ENCODE results near the gene ZNF516.
A peak's percentile ranks its signal among the peaks of the same experiment; 100 is the strongest.

The ZNF516 gene

DNA sequence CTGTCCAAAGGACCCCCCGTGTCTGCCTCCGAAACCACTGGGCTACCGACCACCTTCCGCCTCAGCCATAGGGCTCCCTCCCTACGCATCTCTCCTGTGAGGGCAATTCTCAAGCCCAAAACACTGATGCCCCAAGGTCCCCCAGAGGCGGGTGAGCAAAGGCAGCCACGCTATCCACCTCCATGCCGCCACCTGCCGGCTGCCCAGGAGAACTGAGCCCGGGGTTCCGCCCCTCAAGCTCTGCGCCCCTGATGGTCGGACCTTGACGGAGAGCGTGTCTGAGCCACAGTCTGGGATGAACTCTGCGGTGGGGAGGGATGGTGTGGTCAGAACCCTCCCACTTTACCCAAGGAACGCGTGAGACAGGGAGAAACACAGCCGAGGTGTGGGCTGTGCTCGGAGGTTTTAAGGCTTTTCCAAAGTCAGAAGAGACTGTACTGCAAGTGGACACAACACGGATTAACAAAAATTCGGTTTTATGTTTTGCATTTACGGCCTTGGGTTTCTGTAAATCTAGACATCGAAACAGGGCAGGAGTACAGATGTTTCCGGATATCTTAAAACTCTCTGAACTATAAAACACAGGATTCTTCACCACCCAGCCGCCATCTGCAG is 114.1 kb downstream of the ZNF516 start:
- DNase-seq (ENCODE audit: low spot score) = no peak
- TF ChIP-seq, protein P1, sequence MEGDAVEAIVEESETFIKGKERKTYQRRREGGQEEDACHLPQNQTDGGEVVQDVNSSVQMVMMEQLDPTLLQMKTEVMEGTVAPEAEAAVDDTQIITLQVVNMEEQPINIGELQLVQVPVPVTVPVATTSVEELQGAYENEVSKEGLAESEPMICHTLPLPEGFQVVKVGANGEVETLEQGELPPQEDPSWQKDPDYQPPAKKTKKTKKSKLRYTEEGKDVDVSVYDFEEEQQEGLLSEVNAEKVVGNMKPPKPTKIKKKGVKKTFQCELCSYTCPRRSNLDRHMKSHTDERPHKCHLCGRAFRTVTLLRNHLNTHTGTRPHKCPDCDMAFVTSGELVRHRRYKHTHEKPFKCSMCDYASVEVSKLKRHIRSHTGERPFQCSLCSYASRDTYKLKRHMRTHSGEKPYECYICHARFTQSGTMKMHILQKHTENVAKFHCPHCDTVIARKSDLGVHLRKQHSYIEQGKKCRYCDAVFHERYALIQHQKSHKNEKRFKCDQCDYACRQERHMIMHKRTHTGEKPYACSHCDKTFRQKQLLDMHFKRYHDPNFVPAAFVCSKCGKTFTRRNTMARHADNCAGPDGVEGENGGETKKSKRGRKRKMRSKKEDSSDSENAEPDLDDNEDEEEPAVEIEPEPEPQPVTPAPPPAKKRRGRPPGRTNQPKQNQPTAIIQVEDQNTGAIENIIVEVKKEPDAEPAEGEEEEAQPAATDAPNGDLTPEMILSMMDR (IDR thresholded peaks at IDR 0.05; ENCODE audit: extremely low read depth, missing control alignments) = no peak

DNA sequence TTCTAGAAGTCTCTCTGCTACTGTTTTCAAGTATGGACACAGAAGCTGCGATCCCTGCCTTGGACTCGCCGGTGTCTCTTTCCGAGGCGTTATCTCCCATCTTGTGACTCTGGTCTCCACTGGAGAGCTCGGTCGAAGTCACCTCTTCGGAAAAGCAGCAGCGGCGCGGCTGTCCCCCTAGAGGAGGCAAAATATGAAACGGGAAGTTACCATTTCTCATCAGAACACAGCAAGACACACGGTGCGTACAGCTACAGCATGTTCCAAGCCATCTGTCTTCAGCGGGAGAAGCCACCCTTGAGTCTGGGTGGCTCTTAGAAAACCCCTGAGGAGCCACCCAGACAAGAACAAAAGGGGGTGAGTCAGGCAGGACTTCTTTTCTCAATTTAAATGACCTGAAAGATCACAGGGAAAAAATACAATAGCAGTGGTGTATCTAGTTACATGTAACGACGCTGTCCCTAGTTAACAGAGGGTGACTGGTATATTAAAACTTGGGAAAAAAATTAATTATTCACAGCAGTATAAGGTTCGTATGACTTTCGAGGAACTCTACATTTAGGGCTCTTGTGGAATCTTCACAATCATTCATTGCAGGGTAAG is 114.8 kb downstream of the ZNF516 start:
- no peak for DNase-seq (ENCODE audit: low spot score)
- TF ChIP-seq, protein P1 (IDR thresholded peaks at IDR 0.05; ENCODE audit: extremely low read depth, missing control alignments) = no peak

DNA sequence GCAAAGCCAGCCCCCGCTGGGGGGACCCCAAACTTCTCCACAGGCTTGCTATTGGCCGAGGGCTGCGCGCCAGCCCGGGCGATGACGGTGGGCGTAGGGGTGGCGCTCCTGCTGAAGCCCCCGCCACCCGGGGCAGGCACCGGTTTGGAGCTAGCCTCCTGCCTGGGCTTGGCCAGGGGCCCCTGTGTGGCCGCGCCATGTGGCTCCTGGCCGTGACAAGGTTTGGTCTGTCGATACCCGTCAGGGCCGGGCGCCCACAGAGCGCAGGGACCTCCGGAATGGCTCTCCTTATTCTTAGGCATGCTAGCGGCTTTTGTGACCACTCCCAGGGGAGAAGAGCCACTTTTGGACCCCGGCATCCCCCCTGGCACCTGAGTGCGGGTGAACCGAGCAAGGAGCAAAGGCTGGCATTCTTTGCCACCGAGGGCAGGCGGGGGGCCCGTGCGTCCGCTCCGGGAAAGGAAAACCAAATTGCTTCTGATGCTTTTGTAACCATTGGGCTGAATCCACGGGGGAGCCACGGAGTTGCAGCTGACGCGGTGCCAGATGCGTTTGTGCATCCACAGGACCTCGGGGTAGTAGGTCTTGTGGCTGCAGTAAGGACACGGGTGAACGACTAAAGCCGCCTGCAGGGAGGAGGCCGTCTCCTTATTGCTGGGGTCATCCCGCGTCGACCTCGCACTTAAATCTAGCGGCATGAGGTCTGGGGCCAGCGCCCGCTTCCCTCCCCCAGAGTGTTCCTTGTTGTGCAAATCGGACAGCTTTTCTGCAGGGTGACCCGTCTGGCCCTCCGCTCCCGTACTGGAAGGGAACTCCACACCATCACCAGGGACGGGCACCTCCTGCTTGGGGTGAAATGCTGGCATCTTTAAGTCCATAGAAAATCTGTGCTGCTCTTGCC is 115.6 kb downstream of the ZNF516 start:
- no peak for DNase-seq (ENCODE audit: low spot score)
- TF ChIP-seq, protein P1 (IDR thresholded peaks at IDR 0.05; ENCODE audit: extremely low read depth, missing control alignments) = no peak

DNA sequence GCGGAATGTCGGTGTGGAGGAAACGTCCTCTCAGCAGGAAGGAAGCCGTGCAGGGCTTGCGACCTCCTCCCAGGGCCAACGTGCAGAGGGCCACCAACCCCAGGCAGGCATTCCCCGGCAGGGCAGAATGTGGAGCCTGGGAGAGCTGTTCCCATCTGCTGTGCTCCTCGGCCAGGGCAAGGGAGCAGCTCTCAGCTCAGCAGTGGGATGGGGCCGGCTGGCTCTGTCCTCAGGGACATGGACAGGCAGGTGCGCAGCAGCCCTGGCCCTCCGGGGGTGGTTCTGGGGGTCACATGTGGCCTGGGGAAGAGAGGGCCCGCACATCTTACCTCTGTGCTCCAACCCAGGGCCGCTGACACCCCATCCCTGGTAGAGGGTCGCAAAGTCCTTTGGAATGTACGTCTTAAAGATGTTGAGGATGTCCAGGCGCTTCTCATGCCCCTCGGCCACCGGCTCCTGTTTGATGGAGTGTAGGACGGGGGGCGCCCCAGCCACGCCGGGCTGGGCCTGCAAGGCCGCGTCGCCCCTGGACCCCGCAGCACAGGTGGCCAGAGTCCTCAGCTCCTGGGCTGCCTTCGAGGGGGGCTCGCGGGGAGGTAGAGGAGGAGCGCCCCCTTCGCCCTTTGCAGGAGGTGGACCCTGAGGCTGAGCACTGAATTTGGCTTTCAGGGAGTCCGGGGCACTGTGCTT is 116.4 kb downstream of the ZNF516 start:
- peak; percentile 19 for DNase-seq (ENCODE audit: low spot score)
- TF ChIP-seq, protein P1 (IDR thresholded peaks at IDR 0.05; ENCODE audit: extremely low read depth, missing control alignments) = no peak

DNA sequence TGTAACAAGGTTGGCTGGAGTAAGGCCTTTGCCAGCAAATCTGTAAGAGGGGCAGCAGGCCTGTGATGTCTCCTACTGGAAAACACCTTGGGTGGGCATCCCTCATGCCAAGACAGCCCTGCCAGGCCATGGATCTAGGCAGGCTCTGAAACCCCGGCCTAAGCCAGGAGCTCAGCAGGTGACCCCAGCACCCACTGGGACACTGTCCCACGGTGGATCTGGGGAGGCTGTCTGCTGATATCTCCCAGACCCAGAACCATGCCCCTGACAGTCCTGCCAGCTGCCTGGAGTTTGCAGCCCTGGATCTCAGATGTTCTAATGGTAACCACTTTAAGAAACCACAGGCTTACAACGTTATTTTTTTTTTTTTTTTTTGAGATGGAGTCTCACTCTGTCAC is 117.7 kb downstream of the ZNF516 start:
- DNase-seq (ENCODE audit: low spot score) = peak; percentile 28
- TF ChIP-seq, protein P1 (IDR thresholded peaks at IDR 0.05; ENCODE audit: extremely low read depth, missing control alignments) = no peak

DNA sequence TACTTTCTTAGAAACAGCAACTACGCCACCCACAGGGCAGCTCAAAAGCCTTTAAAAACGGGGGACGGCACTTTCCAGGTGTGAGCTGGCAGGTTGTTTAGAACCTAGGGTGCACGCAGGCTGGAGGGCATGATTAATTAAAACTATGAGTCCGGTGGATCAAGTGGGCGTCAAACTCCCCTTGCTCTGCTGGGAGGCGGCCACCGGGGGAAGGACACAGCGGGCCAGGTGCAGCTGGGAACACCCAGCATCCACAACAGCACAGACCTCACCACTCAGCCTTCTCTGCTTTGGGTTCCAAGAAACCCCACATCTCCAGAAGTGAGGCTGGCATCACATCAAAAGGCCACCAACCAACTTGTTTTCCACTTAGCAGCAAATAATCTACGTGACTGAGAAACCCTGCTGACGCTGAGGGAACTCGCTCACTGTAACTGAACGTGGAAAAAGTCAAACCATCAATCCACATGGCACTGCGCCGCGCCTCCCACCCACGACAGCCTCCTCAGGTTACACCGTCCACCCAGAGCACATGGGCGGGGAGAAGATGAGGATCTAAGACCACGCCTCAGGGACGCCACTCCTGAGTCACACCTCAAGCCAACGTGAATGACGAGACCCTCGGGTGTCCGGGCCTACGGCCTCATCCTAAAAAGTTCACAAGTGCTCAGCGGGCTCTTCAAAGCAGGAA is 118.2 kb downstream of the ZNF516 start:
- TF ChIP-seq, protein P1 (IDR thresholded peaks at IDR 0.05; ENCODE audit: extremely low read depth, missing control alignments) = no peak
- DNase-seq (ENCODE audit: low spot score) = no peak

Data from GM20000 (cell line).